ENCODE measurements around the gene MYO18B.

GRCh38 chr22:25762147-25762546 lies 20.2 kb downstream of the MYO18B start:
- no peak for TF ChIP-seq CTCF (optimal IDR thresholded peaks at IDR 0.05 in 1 of 3, IDR thresholded peaks at IDR 0.05 in 1 of 3, conservative IDR thresholded peaks at IDR 0.05 in 1 of 3; ENCODE audit: extremely low read depth in 1 of 3, insufficient read depth in 2 of 3, low read length in 3 of 3)
- TF ChIP-seq EZH2 (IDR thresholded peaks at IDR 0.05; ENCODE audit: low read length) = no peak

Measured in keratinocyte (primary cell).